Hepatocyte (in vitro differentiated cells): ENCODE results near the gene FBXL17.

Source experiments
- EZH2 ChIP-seq: fragments of 200-600 bp; sonication (generic); IDR thresholded peaks from 2 replicates; pipeline ENCODE4 v1.6.1; 2016; ENCODE audit warnings: antibody characterized with exemption, mild to moderate bottlenecking, borderline replicate concordance
- TF ChIP-seq, protein P1 (sequence below): fragments of 200-600 bp; sonication (generic); IDR thresholded peaks from 2 replicates; pipeline ENCODE4 v1.5.1; 2016; ENCODE audit warnings: antibody characterized with exemption, mild to moderate bottlenecking; ENCODE audit not compliant: poor library complexity

- TF ChIP-seq, protein P1, sequence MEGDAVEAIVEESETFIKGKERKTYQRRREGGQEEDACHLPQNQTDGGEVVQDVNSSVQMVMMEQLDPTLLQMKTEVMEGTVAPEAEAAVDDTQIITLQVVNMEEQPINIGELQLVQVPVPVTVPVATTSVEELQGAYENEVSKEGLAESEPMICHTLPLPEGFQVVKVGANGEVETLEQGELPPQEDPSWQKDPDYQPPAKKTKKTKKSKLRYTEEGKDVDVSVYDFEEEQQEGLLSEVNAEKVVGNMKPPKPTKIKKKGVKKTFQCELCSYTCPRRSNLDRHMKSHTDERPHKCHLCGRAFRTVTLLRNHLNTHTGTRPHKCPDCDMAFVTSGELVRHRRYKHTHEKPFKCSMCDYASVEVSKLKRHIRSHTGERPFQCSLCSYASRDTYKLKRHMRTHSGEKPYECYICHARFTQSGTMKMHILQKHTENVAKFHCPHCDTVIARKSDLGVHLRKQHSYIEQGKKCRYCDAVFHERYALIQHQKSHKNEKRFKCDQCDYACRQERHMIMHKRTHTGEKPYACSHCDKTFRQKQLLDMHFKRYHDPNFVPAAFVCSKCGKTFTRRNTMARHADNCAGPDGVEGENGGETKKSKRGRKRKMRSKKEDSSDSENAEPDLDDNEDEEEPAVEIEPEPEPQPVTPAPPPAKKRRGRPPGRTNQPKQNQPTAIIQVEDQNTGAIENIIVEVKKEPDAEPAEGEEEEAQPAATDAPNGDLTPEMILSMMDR, result no peak
- TF ChIP-seq EZH2, result no peak
Measured at GRCh38 chr5:107937651-107938355, 444.1 kb downstream of the FBXL17 start.
